Putamen (tissue), 1 donor: Measurements from ENCODE around the gene GNG7.
"Not testable (repeated sequence)": the region's sequence is repeated elsewhere in the genome, so short reads cannot be mapped to it uniquely, and the experiment has no call there.

Source experiments
- DNase-seq: peaks from one replicate; pipeline ENCODE4 v3.0.0-alpha.2; 2016; ENCODE audit warnings: low spot score

The GNG7 gene

GRCh38 chr19:2534423-2535013, 168.0 kb downstream of the GNG7 start:
- no peak for DNase-seq

GRCh38 chr19:2533686-2534422, 168.6 kb downstream of the GNG7 start:
- no peak for DNase-seq

GRCh38 chr19:2533072-2533425, 169.4 kb downstream of the GNG7 start:
- no peak for DNase-seq

GRCh38 chr19:2532252-2533071, 170.0 kb downstream of the GNG7 start:
- no peak for DNase-seq

- DNase-seq, result not testable (repeated sequence)
Observed at GRCh38 chr19:2529942-2530341, 172.6 kb downstream of the GNG7 start.

- DNase-seq, result no peak
Observed at GRCh38 chr19:2529473-2529918, 173.0 kb downstream of the GNG7 start.

- DNase-seq, result no peak
Observed at GRCh38 chr19:2528675-2529101, 173.8 kb downstream of the GNG7 start.

- DNase-seq, result no peak
Observed at GRCh38 chr19:2527686-2528085, 174.8 kb downstream of the GNG7 start.

- no peak for DNase-seq
Observed at GRCh38 chr19:2527171-2527570, 175.3 kb downstream of the GNG7 start.

GRCh38 chr19:2524840-2525723, 177.4 kb downstream of the GNG7 start:
- no peak for DNase-seq

GRCh38 chr19:2524361-2524839, 178.1 kb downstream of the GNG7 start:
- no peak for DNase-seq

- DNase-seq, result no peak
Observed at GRCh38 chr19:2523630-2524311, 178.7 kb downstream of the GNG7 start.

GRCh38 chr19:2519482-2519881, 183.0 kb downstream of the GNG7 start:
- no peak for DNase-seq

- DNase-seq, result not testable (repeated sequence)
Observed at GRCh38 chr19:2518856-2519255, 183.6 kb downstream of the GNG7 start.

GRCh38 chr19:2517881-2518601, 184.5 kb downstream of the GNG7 start:
- DNase-seq, result no peak

- DNase-seq, result no peak
Observed at GRCh38 chr19:2516727-2517126, 185.8 kb downstream of the GNG7 start.

- DNase-seq, result no peak
Observed at GRCh38 chr19:2514981-2515518, 187.4 kb downstream of the GNG7 start.

- no peak for DNase-seq
Observed at GRCh38 chr19:2512523-2513431, 189.7 kb downstream of the GNG7 start.

GRCh38 chr19:2511991-2512390, 190.5 kb downstream of the GNG7 start:
- DNase-seq, result no peak
